GM12801 (cell line): ENCODE data around the gene CDH9.

ENCODE experiments used
- CTCF ChIP-seq: IDR thresholded peaks from one replicate; pipeline ENCODE4 v1.5.1; 2011; ENCODE audit warnings: control low read depth; ENCODE audit not compliant: insufficient read length; ENCODE audit errors: extremely low read depth

CDH9 gene

GRCh38 chr5:26945901-26946300 lies 92.5 kb downstream of the CDH9 start:
- no peak for TF ChIP-seq CTCF

- TF ChIP-seq CTCF, result no peak
Measured at GRCh38 chr5:26942481-26942880, 95.9 kb downstream of the CDH9 start.

GRCh38 chr5:26940994-26941393 lies 97.4 kb downstream of the CDH9 start:
- no peak for TF ChIP-seq CTCF

GRCh38 chr5:26932238-26932637 lies 106.1 kb downstream of the CDH9 start:
- TF ChIP-seq CTCF, result no peak

- no peak for TF ChIP-seq CTCF
Measured at GRCh38 chr5:26921439-26921838, 116.9 kb downstream of the CDH9 start.

GRCh38 chr5:26903469-26903868 lies 134.9 kb downstream of the CDH9 start:
- no peak for TF ChIP-seq CTCF

- TF ChIP-seq CTCF, result no peak
Measured at GRCh38 chr5:26894719-26895263, 143.6 kb downstream of the CDH9 start.

- TF ChIP-seq CTCF, result no peak
Measured at GRCh38 chr5:26893078-26893477, 145.3 kb downstream of the CDH9 start.
